ENCODE data around the gene SATB2. TPM values are rescaled to one million over a fixed set of nuclear protein-coding genes. Genes with fewer than 3 reads are reported as not detected.

Gene SATB2
- polyA plus RNA-seq, 1 donor = 2.4 TPM

GRCh38 chr2:199405241-199405640 is 52.5 kb downstream of the SATB2 start:
- no peak for DNase-seq (ENCODE audit: low read depth)

- no peak for DNase-seq (ENCODE audit: low read depth)
Measured at GRCh38 chr2:199404841-199405240, 52.9 kb downstream of the SATB2 start.

GRCh38 chr2:199395311-199395710 is 62.4 kb downstream of the SATB2 start:
- DNase-seq (ENCODE audit: low read depth) = no peak

- DNase-seq (ENCODE audit: low read depth) = no peak
Measured at GRCh38 chr2:199392363-199392762, 65.4 kb downstream of the SATB2 start.

- no peak for DNase-seq (ENCODE audit: low read depth)
Measured at GRCh38 chr2:199388728-199389268, 68.9 kb downstream of the SATB2 start.

GRCh38 chr2:199384043-199384442 is 73.7 kb downstream of the SATB2 start:
- no peak for DNase-seq (ENCODE audit: low read depth)

- no peak for DNase-seq (ENCODE audit: low read depth)
Measured at GRCh38 chr2:199383021-199383420, 74.7 kb downstream of the SATB2 start.

GRCh38 chr2:199382091-199382490 is 75.6 kb downstream of the SATB2 start:
- DNase-seq (ENCODE audit: low read depth) = no peak

- no peak for DNase-seq (ENCODE audit: low read depth)
Measured at GRCh38 chr2:199381531-199381930, 76.2 kb downstream of the SATB2 start.

GRCh38 chr2:199378948-199379650 is 78.6 kb downstream of the SATB2 start:
- no peak for DNase-seq (ENCODE audit: low read depth)

GRCh38 chr2:199370150-199370780 is 87.5 kb downstream of the SATB2 start:
- no peak for DNase-seq (ENCODE audit: low read depth)

GRCh38 chr2:199366406-199366805 is 91.3 kb downstream of the SATB2 start:
- no peak for DNase-seq (ENCODE audit: low read depth)

GRCh38 chr2:199364153-199364552 is 93.6 kb downstream of the SATB2 start:
- DNase-seq (ENCODE audit: low read depth) = no peak

- DNase-seq (ENCODE audit: low read depth) = no peak
Measured at GRCh38 chr2:199356412-199356811, 101.3 kb downstream of the SATB2 start.

GRCh38 chr2:199348871-199349270 is 108.9 kb downstream of the SATB2 start:
- DNase-seq (ENCODE audit: low read depth) = no peak

GRCh38 chr2:199344012-199344411 is 113.7 kb downstream of the SATB2 start:
- no peak for DNase-seq (ENCODE audit: low read depth)

- DNase-seq (ENCODE audit: low read depth) = no peak
Measured at GRCh38 chr2:199342334-199342733, 115.4 kb downstream of the SATB2 start.

GRCh38 chr2:199341123-199341522 is 116.6 kb downstream of the SATB2 start:
- no peak for DNase-seq (ENCODE audit: low read depth)

GRCh38 chr2:199339891-199340605 is 117.7 kb downstream of the SATB2 start:
- no peak for DNase-seq (ENCODE audit: low read depth)

- no peak for DNase-seq (ENCODE audit: low read depth)
Measured at GRCh38 chr2:199336546-199336945, 121.2 kb downstream of the SATB2 start.

GRCh38 chr2:199335502-199335901 is 122.2 kb downstream of the SATB2 start:
- no peak for DNase-seq (ENCODE audit: low read depth)

- no peak for DNase-seq (ENCODE audit: low read depth)
Measured at GRCh38 chr2:199329466-199329865, 128.3 kb downstream of the SATB2 start.

- no peak for DNase-seq (ENCODE audit: low read depth)
Measured at GRCh38 chr2:199329031-199329430, 128.7 kb downstream of the SATB2 start.
